H9 (cell line): ENCODE data around the gene RBM25. TPM values are rescaled to one million over a fixed set of nuclear protein-coding genes. Genes with fewer than 3 reads are reported as not detected.

Source experiments
- DNase-seq: peaks from one replicate; pipeline ENCODE4 v3.0.0-alpha.2; 2017
- H2AFZ ChIP-seq: one replicate; pipeline ENCODE4 v1.6.1; 2013; ENCODE audit warnings: mild to moderate bottlenecking, low read length, control low read depth, moderate library complexity
- H2AK5ac ChIP-seq: 2 replicates; pipeline ENCODE4 v1.6.1; 2013; ENCODE audit warnings: low read length, control low read depth, mixed read lengths; ENCODE audit not compliant: insufficient read length
- H2BK120ac ChIP-seq: one replicate; pipeline ENCODE4 v1.6.1; 2013; ENCODE audit warnings: low read depth, mild to moderate bottlenecking, low read length, control low read depth, inconsistent platforms; ENCODE audit not compliant: poor library complexity, severe bottlenecking
- H2BK12ac ChIP-seq: 2 replicates; pipeline ENCODE4 v1.6.1; 2013; ENCODE audit warnings: low read length, control low read depth, mixed read lengths, low read depth; ENCODE audit not compliant: insufficient read length
- H2BK15ac ChIP-seq: 2 replicates; pipeline ENCODE4 v1.6.1; 2013; ENCODE audit warnings: low read depth, low read length, control low read depth
- H2BK20ac ChIP-seq: one replicate; pipeline ENCODE4 v1.6.1; 2013; ENCODE audit warnings: low read depth, mild to moderate bottlenecking, low read length, control low read depth, inconsistent platforms; ENCODE audit not compliant: poor library complexity, severe bottlenecking
- H2BK5ac ChIP-seq: 2 replicates; pipeline ENCODE4 v1.6.1; 2013; ENCODE audit warnings: low read length, control low read depth, mixed read lengths; ENCODE audit not compliant: insufficient read length
- H3K14ac ChIP-seq: 2 replicates; pipeline ENCODE4 v1.6.1; 2013; ENCODE audit warnings: low read length, control low read depth; ENCODE audit not compliant: insufficient read depth
- H3K18ac ChIP-seq: 2 replicates; pipeline ENCODE4 v1.6.1; 2013; ENCODE audit warnings: low read depth, mild to moderate bottlenecking, mixed read lengths, low read length, control low read depth; ENCODE audit not compliant: insufficient read length
- H3K23ac ChIP-seq: 2 replicates; pipeline ENCODE4 v1.6.1; 2013; ENCODE audit warnings: low read length, control low read depth, mixed read lengths, low read depth; ENCODE audit not compliant: insufficient read length
- H3K23me2 ChIP-seq: 2 replicates; pipeline ENCODE4 v1.6.1; 2013; ENCODE audit warnings: low read depth, mild to moderate bottlenecking, mixed read lengths, low read length, control low read depth; ENCODE audit not compliant: insufficient read length, poor library complexity, severe bottlenecking
- H3K27ac ChIP-seq: 2 replicates; pipeline ENCODE4 v1.5.1; 2013; ENCODE audit warnings: low read length, control low read depth, mixed read lengths, low read depth; ENCODE audit not compliant: insufficient read length
- H3K27me3 ChIP-seq: 2 replicates; pipeline ENCODE4 v1.6.1; 2013; ENCODE audit warnings: low read length, control low read depth, inconsistent platforms; ENCODE audit not compliant: insufficient read depth
- H3K4ac ChIP-seq: 2 replicates; pipeline ENCODE4 v1.6.1; 2013; ENCODE audit warnings: low read depth, mild to moderate bottlenecking, control low read depth, inconsistent platforms, low read length, moderate library complexity
- H3K4me1 ChIP-seq: 2 replicates; pipeline ENCODE4 v1.6.1; 2013; ENCODE audit warnings: low read length, control low read depth, inconsistent platforms; ENCODE audit not compliant: insufficient read depth
- H3K4me2 ChIP-seq: 2 replicates; pipeline ENCODE4 v1.6.1; 2013; ENCODE audit warnings: low read length, control low read depth, mixed read lengths; ENCODE audit not compliant: insufficient read length, insufficient read depth
- H3K56ac ChIP-seq: 2 replicates; pipeline ENCODE4 v1.6.1; 2013; ENCODE audit warnings: low read depth, mild to moderate bottlenecking, mixed read lengths, low read length, control low read depth; ENCODE audit not compliant: insufficient read length
- H3K79me1 ChIP-seq: 2 replicates; pipeline ENCODE4 v1.6.1; 2013; ENCODE audit warnings: low read depth, mild to moderate bottlenecking, moderate library complexity, low read length, control low read depth, inconsistent platforms; ENCODE audit not compliant: insufficient read depth, poor library complexity, severe bottlenecking
- H3K79me2 ChIP-seq: 2 replicates; pipeline ENCODE4 v1.6.1; 2013; ENCODE audit warnings: low read length, control low read depth, inconsistent platforms; ENCODE audit not compliant: insufficient read depth
- H3K9ac ChIP-seq: 2 replicates; pipeline ENCODE4 v1.6.1; 2013; ENCODE audit warnings: low read length, control low read depth, mixed read lengths; ENCODE audit not compliant: insufficient read length; ENCODE audit errors: extremely low read depth
- H3K9me3 ChIP-seq: one replicate; pipeline ENCODE4 v1.6.1; 2013; ENCODE audit warnings: low read depth, low read length, inconsistent platforms; ENCODE audit not compliant: control insufficient read depth
- H3T11ph ChIP-seq: one replicate; pipeline ENCODE4 v1.6.1; 2013; ENCODE audit warnings: mild to moderate bottlenecking, low read length, control low read depth, inconsistent platforms
- H4K20me1 ChIP-seq: one replicate; pipeline ENCODE4 v1.6.1; 2013; ENCODE audit not compliant: control insufficient read depth, insufficient read length, insufficient read depth
- H4K5ac ChIP-seq: 2 replicates; pipeline ENCODE4 v1.6.1; 2013; ENCODE audit warnings: low read depth, mild to moderate bottlenecking, mixed read lengths, low read length, control low read depth; ENCODE audit not compliant: insufficient read length
- H4K8ac ChIP-seq: replicated peaks from 2 replicates; pipeline ENCODE4 v1.6.1; 2013; ENCODE audit warnings: low read length, control low read depth, mixed read lengths, low read depth; ENCODE audit not compliant: insufficient read length
- H4K91ac ChIP-seq: 2 replicates; pipeline ENCODE4 v1.6.1; 2013; ENCODE audit warnings: low read depth, mild to moderate bottlenecking, moderate library complexity, mixed read lengths, low read length, control low read depth; ENCODE audit not compliant: insufficient read length
- H3K27ac Mint-ChIP-seq, 3 experiments: 2 replicates in 2 of 3; 3 replicates in 1 of 3; pipeline ENCODE4 v1.8.0; 2020 to 2021; ENCODE audit warnings: mixed read lengths in 3 of 3, mild to moderate bottlenecking in 1 of 3, moderate library complexity in 1 of 3
- H3K27me3 Mint-ChIP-seq: 2 replicates; pipeline ENCODE4 v1.8.0; 2021; ENCODE audit warnings: low read depth, mild to moderate bottlenecking, moderate library complexity, mixed read lengths
- H3K36me3 Mint-ChIP-seq, 3 experiments: 2 replicates in 2 of 3; 3 replicates in 1 of 3; pipeline ENCODE4 v1.8.0; 2020 to 2021; ENCODE audit warnings: low read depth in 3 of 3, mixed read lengths in 3 of 3; ENCODE audit not compliant: insufficient read depth in 1 of 3
- H3K4me1 Mint-ChIP-seq, 2 experiments: 2 replicates each; pipeline ENCODE4 v1.8.0; 2020; ENCODE audit warnings: mixed read lengths in 2 of 2
- H3K4me3 Mint-ChIP-seq, 2 experiments: 2 replicates in 1 of 2; 3 replicates in 1 of 2; pipeline ENCODE4 v1.8.0; 2020 to 2021; ENCODE audit warnings: mild to moderate bottlenecking in 2 of 2, mixed read lengths in 2 of 2, moderate library complexity in 1 of 2
- H3K9me3 Mint-ChIP-seq, 2 experiments: 2 replicates in 1 of 2; 3 replicates in 1 of 2; pipeline ENCODE4 v1.8.0; 2020; ENCODE audit warnings: mild to moderate bottlenecking in 2 of 2, mixed read lengths in 2 of 2, moderate library complexity in 1 of 2
- WGBS: extraction: QIAGEN DNeasy Blood & Tissue Kit; methylation state at CpG from one replicate; pipeline ENCODE4 v1.1.7; 2013; ENCODE audit warnings: missing lambda C conversion rate, low lambda C conversion rate, mixed read lengths; ENCODE audit not compliant: insufficient read length; ENCODE audit errors: extremely low coverage; 5-methylcytosine and 5-hydroxymethylcytosine counted together
- total RNA-seq: library from RNA; stranded (reverse); gene quantifications from 2 replicates; pipeline ENCODE4 v1.2.1, GENCODE V29; 2021
- TF ChIP-seq, protein P1 (sequence below): fragments of 200-600 bp; sonication (generic); conservative IDR thresholded peaks from 3 replicates; pipeline ENCODE4 v1.8.0; 2021; ENCODE audit warnings: antibody characterized with exemption, mild to moderate bottlenecking

Gene RBM25
- total RNA-seq, 1 experiment from 2014 or later: 138 TPM

DNA sequence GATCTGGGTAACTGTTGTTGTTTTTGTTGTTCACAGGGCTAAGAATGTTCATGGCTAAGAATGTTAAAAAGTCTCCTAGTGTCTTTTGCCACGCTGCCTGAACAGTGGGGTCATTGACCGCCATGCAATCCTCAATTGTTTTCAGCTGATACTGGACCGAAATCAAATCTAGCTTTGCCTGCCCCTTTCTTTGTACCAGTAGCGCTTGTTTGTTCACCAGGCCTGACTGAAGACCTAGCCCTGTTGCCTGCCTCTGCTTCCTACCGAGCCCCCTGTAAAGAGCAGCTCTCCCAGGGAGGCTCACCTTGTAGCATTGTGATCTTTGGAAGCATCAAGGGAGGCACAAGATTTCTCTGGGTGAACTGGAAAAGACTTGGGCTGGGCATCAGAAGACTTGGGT is 84.7 kb downstream of the RBM25 start:
- no peak overlapping the region for H4K8ac ChIP-seq
- H2BK120ac ChIP-seq: no peak overlapping the region
- no peak overlapping the region for H2AFZ ChIP-seq
- TF ChIP-seq, protein P1, sequence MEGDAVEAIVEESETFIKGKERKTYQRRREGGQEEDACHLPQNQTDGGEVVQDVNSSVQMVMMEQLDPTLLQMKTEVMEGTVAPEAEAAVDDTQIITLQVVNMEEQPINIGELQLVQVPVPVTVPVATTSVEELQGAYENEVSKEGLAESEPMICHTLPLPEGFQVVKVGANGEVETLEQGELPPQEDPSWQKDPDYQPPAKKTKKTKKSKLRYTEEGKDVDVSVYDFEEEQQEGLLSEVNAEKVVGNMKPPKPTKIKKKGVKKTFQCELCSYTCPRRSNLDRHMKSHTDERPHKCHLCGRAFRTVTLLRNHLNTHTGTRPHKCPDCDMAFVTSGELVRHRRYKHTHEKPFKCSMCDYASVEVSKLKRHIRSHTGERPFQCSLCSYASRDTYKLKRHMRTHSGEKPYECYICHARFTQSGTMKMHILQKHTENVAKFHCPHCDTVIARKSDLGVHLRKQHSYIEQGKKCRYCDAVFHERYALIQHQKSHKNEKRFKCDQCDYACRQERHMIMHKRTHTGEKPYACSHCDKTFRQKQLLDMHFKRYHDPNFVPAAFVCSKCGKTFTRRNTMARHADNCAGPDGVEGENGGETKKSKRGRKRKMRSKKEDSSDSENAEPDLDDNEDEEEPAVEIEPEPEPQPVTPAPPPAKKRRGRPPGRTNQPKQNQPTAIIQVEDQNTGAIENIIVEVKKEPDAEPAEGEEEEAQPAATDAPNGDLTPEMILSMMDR: no peak
- H3K9ac ChIP-seq: no peak overlapping the region
- H4K5ac ChIP-seq: no peak overlapping the region
- H3K14ac ChIP-seq: no peak overlapping the region
- H3T11ph ChIP-seq: no peak overlapping the region
- H2BK5ac ChIP-seq: no peak overlapping the region
- no peak overlapping the region for H3K27ac ChIP-seq
- no peak overlapping the region for H3K18ac ChIP-seq
- H2BK12ac ChIP-seq: no peak overlapping the region
- Mint-ChIP-seq H3K36me3 (peaks cover 3 to 7% (median 6%) of the 10 kb centered on the region in 3 experiments; a peak in 5 of 7 replicates), H3K27ac (peak overlapping the region; percentile 4 to 91 (median 6); a peak in 5 of 7 replicates), H3K4me3 (no peak overlapping the region), H3K9me3 (no peaks in the 10 kb centered on the region), H3K27me3 (no peaks in the 10 kb centered on the region), H3K4me1 (peaks cover 11 to 19% of the 10 kb centered on the region in 2 experiments)
- H2BK20ac ChIP-seq: no peak overlapping the region
- no peak overlapping the region for H2AK5ac ChIP-seq
- no peaks in the 10 kb centered on the region; the same call in 1 of the 2 replicates for H3K79me2 ChIP-seq
- DNase-seq: no peak
- no peaks in the 10 kb centered on the region for H3K9me3 ChIP-seq
- H3K27me3 ChIP-seq: no peaks in the 10 kb centered on the region
- no peak overlapping the region for H3K4ac ChIP-seq
- H4K91ac ChIP-seq: no peak overlapping the region
- no CpG with 5 or more reads among the region's 5 CpGs for WGBS
- H3K56ac ChIP-seq: no peak overlapping the region
- no peaks in the 10 kb centered on the region for H3K4me1 ChIP-seq
- H3K79me1 ChIP-seq: peaks cover 4% of the 10 kb centered on the region
- no peak overlapping the region for H3K23ac ChIP-seq
- H2BK15ac ChIP-seq: no peak overlapping the region
- no peaks in the 10 kb centered on the region for H3K23me2 ChIP-seq
- H3K4me2 ChIP-seq: no peak overlapping the region
- no peaks in the 10 kb centered on the region for H4K20me1 ChIP-seq
